SK-N-SH (cell line): ENCODE results near the gene MLF2. TPM values are rescaled to one million over a fixed set of nuclear protein-coding genes. Genes with fewer than 3 reads are reported as not detected.

Experiments used
- CTCF ChIA-PET: fragments of 300-600, 350-600 bp; formaldehyde crosslinking; extraction: SDS; loops from one replicate; lab custom pipeline; 2021; lab: Yijun Ruan, JAX
- POLR2A ChIA-PET: fragments of 350-600 bp; sonication (Branson Sonifier 250); formaldehyde crosslinking; extraction: SDS; loops from one replicate; lab custom pipeline; 2020; ENCODE audit warnings: antibody characterized with exemption, inconsistent platforms; lab: Yijun Ruan, JAX
- DNase-seq: peaks from one replicate; pipeline ENCODE4 v3.0.0; 2012
- H2AFZ ChIP-seq: fragments of 200-600 bp; sonication (generic); 2 replicates; pipeline ENCODE4 v1.8.1; 2016; ENCODE audit warnings: antibody characterized with exemption, mild to moderate bottlenecking, low read depth
- H3F3A ChIP-seq: fragments of 200-600 bp; sonication (generic); replicated peaks from 2 replicates; pipeline ENCODE3; 2016; ENCODE audit warnings: antibody characterized with exemption, mild to moderate bottlenecking; ENCODE audit not compliant: insufficient read depth
- H3K27ac ChIP-seq, 2 experiments: fragments of 200-500 bp in 1 of 2; fragments of 200-600 bp in 1 of 2; sonication (Bioruptor generic) in 1 of 2; sonication (generic), shearing (Covaris generic) in 1 of 2; 2 replicates each; pipeline versions ENCODE4 v1.5.1 to v1.6.1; 2014 to 2016; ENCODE audit warnings: low read depth in 2 of 2, inconsistent platforms in 1 of 2, low read length in 1 of 2, mild to moderate bottlenecking in 1 of 2, mixed read lengths in 1 of 2
- H3K27me3 ChIP-seq: fragments of 200-600 bp; sonication (generic), shearing (Covaris generic); 2 replicates; pipeline ENCODE4 v1.6.1; 2016; ENCODE audit warnings: mixed run types; ENCODE audit not compliant: insufficient read depth
- H3K36me3 ChIP-seq, 2 experiments: fragments of 200-500 bp in 1 of 2; fragments of 200-600 bp in 1 of 2; sonication (Bioruptor generic) in 1 of 2; sonication (generic) in 1 of 2; replicated peaks in 1 of 2; 2 replicates each; pipeline versions ENCODE3 to v1.5.1; 2014 to 2016; ENCODE audit warnings: low read length in 1 of 2, mild to moderate bottlenecking in 1 of 2; ENCODE audit not compliant: insufficient read depth in 2 of 2, control insufficient read depth in 1 of 2
- H3K4me1 ChIP-seq, 2 experiments: fragments of 200-500 bp in 1 of 2; fragments of 200-600 bp in 1 of 2; sonication (Bioruptor generic) in 1 of 2; sonication (generic), shearing (Covaris generic) in 1 of 2; 2 replicates each; pipeline versions ENCODE4 v1.5.1 to v1.6.1; 2014 to 2016; ENCODE audit warnings: low read depth in 1 of 2, low read length in 1 of 2, mixed run types in 1 of 2; ENCODE audit not compliant: insufficient read depth in 2 of 2, control insufficient read depth in 1 of 2
- H3K4me2 ChIP-seq: fragments of 200-600 bp; sonication (generic), shearing (Covaris generic); 2 replicates; pipeline ENCODE4 v1.6.1; 2017; ENCODE audit warnings: mixed run types
- H3K4me3 ChIP-seq, 2 experiments: fragments of 200-500 bp in 1 of 2; fragments of 200-600 bp in 1 of 2; sonication (Bioruptor generic) in 1 of 2; sonication (generic), shearing (Covaris generic) in 1 of 2; 2 replicates each; pipeline versions ENCODE4 v1.5.1 to v1.8.1; 2014 to 2016; ENCODE audit warnings: low read depth in 2 of 2, inconsistent platforms in 1 of 2, low read length in 1 of 2, mild to moderate bottlenecking in 1 of 2, mixed read lengths in 1 of 2, moderate library complexity in 1 of 2
- H3K79me2 ChIP-seq: fragments of 200-600 bp; sonication (generic); 2 replicates; pipeline ENCODE4 v1.8.1; 2017; ENCODE audit warnings: mild to moderate bottlenecking; ENCODE audit not compliant: insufficient read depth
- H3K9ac ChIP-seq: fragments of 200-600 bp; sonication (generic); 2 replicates; pipeline ENCODE4 v1.6.1; 2017; ENCODE audit warnings: mixed run types
- H3K9me2 ChIP-seq: fragments of 200-600 bp; sonication (generic); 2 replicates; pipeline ENCODE4 v1.6.1; 2017; ENCODE audit warnings: mixed run types
- H3K9me3 ChIP-seq: fragments of 200-600 bp; sonication (generic); 2 replicates; pipeline ENCODE4 v1.6.1; 2017; ENCODE audit warnings: mixed run types, mild to moderate bottlenecking, moderate library complexity
- H4K20me1 ChIP-seq: fragments of 200-600 bp; sonication (generic); 2 replicates; pipeline ENCODE4 v1.6.1; 2017; ENCODE audit warnings: mild to moderate bottlenecking, mixed run types; ENCODE audit not compliant: insufficient read depth
- CHD2 ChIP-seq: fragments of 150-350 bp; IDR thresholded peaks from 2 replicates; pipeline ENCODE4 v1.6.1; 2018; ENCODE audit warnings: low read length; ENCODE audit not compliant: partially characterized antibody
- ELF1 ChIP-seq: IDR thresholded peaks from 2 replicates; pipeline ENCODE4 v1.4.0; 2012
- EZH2phosphoT487 ChIP-seq: fragments of 200-600 bp; sonication (generic); IDR thresholded peaks from 2 replicates; pipeline ENCODE4 v1.6.1; 2017; ENCODE audit warnings: low read depth, mixed run types, mild to moderate bottlenecking, antibody characterized with exemption, moderate library complexity, borderline replicate concordance
- FOXJ3 ChIP-seq: sonication (generic); formaldehyde crosslinking; IDR thresholded peaks from 2 replicates; pipeline ENCODE4 v1.5.1; 2020; ENCODE audit warnings: mild to moderate bottlenecking, missing genetic modification reagents
- FOXM1 ChIP-seq: IDR thresholded peaks from 2 replicates; pipeline ENCODE4 v1.4.0; 2012; ENCODE audit warnings: low read depth, mild to moderate bottlenecking
- GABPA ChIP-seq: IDR thresholded peaks from 2 replicates; pipeline ENCODE4 v1.4.0; 2012; ENCODE audit warnings: low read depth, mild to moderate bottlenecking
- GATA2 ChIP-seq: sonication (generic); formaldehyde crosslinking; IDR thresholded peaks from 2 replicates; pipeline ENCODE4 v1.5.0; 2020; ENCODE audit warnings: mild to moderate bottlenecking, missing genetic modification reagents
- MAX ChIP-seq: IDR thresholded peaks from 2 replicates; pipeline ENCODE4 v1.4.0; 2012; ENCODE audit warnings: low read depth
- MEF2A ChIP-seq: IDR thresholded peaks from 2 replicates; pipeline ENCODE4 v1.4.0; 2012; ENCODE audit warnings: low read depth, borderline replicate concordance
- MXI1 ChIP-seq: IDR thresholded peaks from 2 replicates; pipeline ENCODE4 v1.6.1; 2012; ENCODE audit warnings: mild to moderate bottlenecking, low read depth, low read length, improper control_type of control experiment
- NRF1 ChIP-seq: IDR thresholded peaks from 2 replicates; pipeline ENCODE4 v1.6.1; 2012; ENCODE audit warnings: low read depth, mild to moderate bottlenecking, low read length
- POLR2AphosphoS5 ChIP-seq: IDR thresholded peaks from 2 replicates; pipeline ENCODE4 v1.6.1; 2012; ENCODE audit warnings: low read depth, low read length
- RFX5 ChIP-seq: IDR thresholded peaks from 2 replicates; pipeline ENCODE4 v1.6.1; 2012; ENCODE audit warnings: mild to moderate bottlenecking, improper control_type of control experiment, low read length
- SIN3A ChIP-seq: IDR thresholded peaks from 2 replicates; pipeline ENCODE4 v1.6.1; 2012; ENCODE audit warnings: low read depth, mild to moderate bottlenecking, low read length, moderate library complexity, borderline replicate concordance
- TAF1 ChIP-seq: IDR thresholded peaks from 2 replicates; pipeline ENCODE4 v1.6.1; 2012; ENCODE audit warnings: low read depth, mild to moderate bottlenecking, low read length, moderate library complexity, borderline replicate concordance
- TCF12 ChIP-seq: IDR thresholded peaks from 2 replicates; pipeline ENCODE4 v1.4.0; 2012
- USF2 ChIP-seq: fragments of 150-350 bp; IDR thresholded peaks from 2 replicates; pipeline ENCODE4 v1.6.1; 2017; ENCODE audit warnings: antibody characterized with exemption, low read length, low read depth, borderline replicate concordance
- WGBS: methylation state at CpG from one replicate; pipeline ENCODE4 v1.1.6; 2017; ENCODE audit warnings: low lambda C conversion rate; 5-methylcytosine and 5-hydroxymethylcytosine counted together
- polyA plus RNA-seq, 3 experiments: library from polyadenylated mRNA; depleted of rRNA; stranded (reverse); fragments of >200 nt; gene quantifications; 2 replicates each; pipeline ENCODE4 v1.2.3, GENCODE V29; 2012
- TF ChIP-seq, protein P1 (sequence below): IDR thresholded peaks from 2 replicates; pipeline ENCODE4 v1.4.0; 2012; ENCODE audit warnings: low read depth, borderline replicate concordance

Gene MLF2
- polyA plus RNA-seq, 1 of the 3 experiments (the other 2 are of a cell fraction) = 535 TPM

DNA sequence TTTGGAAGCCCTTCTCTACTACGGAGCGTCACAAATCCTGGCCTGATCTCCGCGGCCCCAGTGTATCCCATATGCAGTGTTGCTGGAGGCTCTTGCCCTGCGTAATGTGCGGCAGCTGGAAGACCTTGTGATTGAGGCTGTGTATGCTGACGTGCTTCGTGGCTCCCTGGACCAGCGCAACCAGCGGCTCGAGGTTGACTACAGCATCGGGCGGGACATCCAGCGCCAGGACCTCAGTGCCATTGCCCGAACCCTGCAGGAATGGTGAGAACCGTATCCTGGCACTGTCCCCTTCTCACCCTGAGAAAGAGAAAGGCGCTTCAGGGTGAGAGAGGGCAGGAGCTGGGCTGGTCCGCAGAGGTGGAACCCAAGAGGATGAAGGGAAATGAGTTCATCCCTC, 23.8 kb downstream of the MLF2 start:
- no peaks in the 10 kb centered on the region for H3K27me3 ChIP-seq
- no peak overlapping the region for H3K4me3 ChIP-seq
- H2AFZ ChIP-seq = no peak overlapping the region
- no peak for TF ChIP-seq NRF1
- TF ChIP-seq EZH2phosphoT487 = no peak
- TF ChIP-seq SIN3A = no peak
- TF ChIP-seq FOXJ3 (CRISPR knock-in tag) = no peak
- TF ChIP-seq MAX = no peak
- no peak for TF ChIP-seq USF2
- TF ChIP-seq ELF1 = no peak
- TF ChIP-seq RFX5 = no peak
- TF ChIP-seq MEF2A = no peak
- no peak for TF ChIP-seq FOXM1
- no peak for TF ChIP-seq CHD2
- no peak for TF ChIP-seq MXI1
- TF ChIP-seq TCF12 = no peak
- no peak for TF ChIP-seq GATA2 (CRISPR knock-in tag)
- no peak for TF ChIP-seq POLR2AphosphoS5
- no peak for TF ChIP-seq GABPA
- no peak for TF ChIP-seq TAF1
- TF ChIP-seq, protein P1, sequence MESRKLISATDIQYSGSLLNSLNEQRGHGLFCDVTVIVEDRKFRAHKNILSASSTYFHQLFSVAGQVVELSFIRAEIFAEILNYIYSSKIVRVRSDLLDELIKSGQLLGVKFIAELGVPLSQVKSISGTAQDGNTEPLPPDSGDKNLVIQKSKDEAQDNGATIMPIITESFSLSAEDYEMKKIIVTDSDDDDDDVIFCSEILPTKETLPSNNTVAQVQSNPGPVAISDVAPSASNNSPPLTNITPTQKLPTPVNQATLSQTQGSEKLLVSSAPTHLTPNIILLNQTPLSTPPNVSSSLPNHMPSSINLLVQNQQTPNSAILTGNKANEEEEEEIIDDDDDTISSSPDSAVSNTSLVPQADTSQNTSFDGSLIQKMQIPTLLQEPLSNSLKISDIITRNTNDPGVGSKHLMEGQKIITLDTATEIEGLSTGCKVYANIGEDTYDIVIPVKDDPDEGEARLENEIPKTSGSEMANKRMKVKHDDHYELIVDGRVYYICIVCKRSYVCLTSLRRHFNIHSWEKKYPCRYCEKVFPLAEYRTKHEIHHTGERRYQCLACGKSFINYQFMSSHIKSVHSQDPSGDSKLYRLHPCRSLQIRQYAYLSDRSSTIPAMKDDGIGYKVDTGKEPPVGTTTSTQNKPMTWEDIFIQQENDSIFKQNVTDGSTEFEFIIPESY = no peak
- H3K27ac ChIP-seq = no peak overlapping the region
- WGBS = 99% methylated on average over 12 of the region's 18 CpGs
- no peaks in the 10 kb centered on the region for H4K20me1 ChIP-seq
- POLR2A ChIA-PET = no interaction called here
- H3K9ac ChIP-seq = no peak overlapping the region
- peaks cover 4% of the 10 kb centered on the region for H3F3A ChIP-seq
- H3K4me1 ChIP-seq = peaks cover 0 to 9% of the 10 kb centered on the region in 2 experiments; a peak in 1 of 4 replicates
- H3K36me3 ChIP-seq = peaks cover 19 to 46% of the 10 kb centered on the region in 2 experiments
- H3K79me2 ChIP-seq = peaks cover 17% of the 10 kb centered on the region; the same call in 1 of the 2 replicates
- H3K9me2 ChIP-seq = no peaks in the 10 kb centered on the region
- DNase-seq = no peak
- CTCF ChIA-PET = interaction anchor here (2.0 to 2.1 kb wide), 2 partner anchors 49 to 96 kb away, joined by 4 to 5 read pairs; no protein-coding TSS in a partner anchor
- no peak overlapping the region for H3K4me2 ChIP-seq
- no peaks in the 10 kb centered on the region for H3K9me3 ChIP-seq
